HL-60 (cell line): ENCODE measurements around the gene ACER2.

Experiments
- CTCF ChIP-seq: IDR thresholded peaks from one replicate; pipeline ENCODE4 v1.5.1; 2011; ENCODE audit warnings: low read length, control low read depth, inconsistent platforms; ENCODE audit not compliant: insufficient read depth
- GABPA ChIP-seq: IDR thresholded peaks from 2 replicates; pipeline ENCODE4 v1.6.1; 2012; ENCODE audit warnings: low read depth
- POLR2AphosphoS5 ChIP-seq: IDR thresholded peaks from 2 replicates; pipeline ENCODE4 v1.6.1; 2012; ENCODE audit warnings: low read depth
- REST ChIP-seq: IDR thresholded peaks from 2 replicates; pipeline ENCODE4 v1.6.1; 2012; ENCODE audit warnings: low read depth; ENCODE audit not compliant: insufficient replicate concordance
- SPI1 ChIP-seq: IDR thresholded peaks from 2 replicates; pipeline ENCODE4 v1.6.1; 2012; ENCODE audit warnings: low read depth, mild to moderate bottlenecking, borderline replicate concordance

- no peak for TF ChIP-seq CTCF
- no peak for TF ChIP-seq POLR2AphosphoS5
- TF ChIP-seq REST = no peak
- no peak for TF ChIP-seq SPI1
- TF ChIP-seq GABPA = no peak
Measured at GRCh38 chr9:19429595-19429994, 20.8 kb downstream of the ACER2 start.
